Rectal smooth muscle tissue (tissue), 1 donor: Measurements from ENCODE around the gene SIL1.

Experiments used
- H3K27ac ChIP-seq: one replicate; pipeline ENCODE4 v1.7.0; 2013; ENCODE audit warnings: low read depth, low read length, inconsistent platforms
- H3K27me3 ChIP-seq: one replicate; pipeline ENCODE4 v1.7.0; 2013; ENCODE audit warnings: low read length; ENCODE audit not compliant: control insufficient read depth, insufficient read depth
- H3K36me3 ChIP-seq: one replicate; pipeline ENCODE4 v1.7.0; 2013; ENCODE audit warnings: low read length; ENCODE audit not compliant: control insufficient read depth, insufficient read depth
- H3K4me1 ChIP-seq: one replicate; pipeline ENCODE4 v1.7.0; 2013; ENCODE audit warnings: low read length; ENCODE audit not compliant: control insufficient read depth, insufficient read depth
- H3K4me3 ChIP-seq: one replicate; pipeline ENCODE4 v1.7.0; 2013; ENCODE audit warnings: low read length
- H3K9ac ChIP-seq: one replicate; pipeline ENCODE4 v1.7.0; 2013; ENCODE audit warnings: low read length

The SIL1 gene

GRCh38 chr5:139164020-139164419 is 34.1 kb downstream of the SIL1 start:
- H3K27me3 ChIP-seq = no peaks in the 10 kb centered on the region
- no peaks in the 10 kb centered on the region for H3K4me1 ChIP-seq
- H3K27ac ChIP-seq = no peak overlapping the region
- no peak overlapping the region for H3K4me3 ChIP-seq
- H3K9ac ChIP-seq = no peak overlapping the region
- H3K36me3 ChIP-seq = no peaks in the 10 kb centered on the region

GRCh38 chr5:139162448-139162847 is 35.7 kb downstream of the SIL1 start:
- Histone ChIP-seq H3K4me3 (no peak overlapping the region), H3K36me3 (no peaks in the 10 kb centered on the region), H3K27ac (no peak overlapping the region), H3K4me1 (no peaks in the 10 kb centered on the region), H3K27me3 (no peaks in the 10 kb centered on the region), H3K9ac (no peak overlapping the region)

GRCh38 chr5:139158791-139159190 is 39.4 kb downstream of the SIL1 start:
- H3K9ac ChIP-seq = no peak overlapping the region
- H3K27me3 ChIP-seq = no peaks in the 10 kb centered on the region
- H3K27ac ChIP-seq = no peak overlapping the region
- H3K4me1 ChIP-seq = no peaks in the 10 kb centered on the region
- no peak overlapping the region for H3K4me3 ChIP-seq
- H3K36me3 ChIP-seq = no peaks in the 10 kb centered on the region

GRCh38 chr5:139157556-139157955 is 40.6 kb downstream of the SIL1 start:
- Histone ChIP-seq H3K27me3 (no peaks in the 10 kb centered on the region), H3K9ac (no peak overlapping the region), H3K27ac (no peak overlapping the region), H3K4me1 (no peaks in the 10 kb centered on the region), H3K36me3 (no peaks in the 10 kb centered on the region), H3K4me3 (no peak overlapping the region)

GRCh38 chr5:139156814-139157213 is 41.4 kb downstream of the SIL1 start:
- no peak overlapping the region for H3K27ac ChIP-seq
- H3K36me3 ChIP-seq = no peaks in the 10 kb centered on the region
- no peak overlapping the region for H3K9ac ChIP-seq
- H3K27me3 ChIP-seq = no peaks in the 10 kb centered on the region
- H3K4me1 ChIP-seq = no peaks in the 10 kb centered on the region
- no peak overlapping the region for H3K4me3 ChIP-seq

GRCh38 chr5:139155333-139155732 is 42.8 kb downstream of the SIL1 start:
- no peak overlapping the region for H3K9ac ChIP-seq
- H3K4me1 ChIP-seq = no peaks in the 10 kb centered on the region
- no peak overlapping the region for H3K27ac ChIP-seq
- H3K27me3 ChIP-seq = no peaks in the 10 kb centered on the region
- H3K4me3 ChIP-seq = no peak overlapping the region
- no peaks in the 10 kb centered on the region for H3K36me3 ChIP-seq

GRCh38 chr5:139151902-139152301 is 46.3 kb downstream of the SIL1 start:
- no peaks in the 10 kb centered on the region for H3K36me3 ChIP-seq
- H3K9ac ChIP-seq = no peak overlapping the region
- no peak overlapping the region for H3K4me3 ChIP-seq
- H3K27me3 ChIP-seq = no peaks in the 10 kb centered on the region
- no peak overlapping the region for H3K27ac ChIP-seq
- peaks cover 31% of the 10 kb centered on the region for H3K4me1 ChIP-seq

GRCh38 chr5:139150367-139150999 is 47.7 kb downstream of the SIL1 start:
- H3K27ac ChIP-seq = no peak overlapping the region

GRCh38 chr5:139149477-139150199 is 48.5 kb downstream of the SIL1 start:
- no peak overlapping the region for H3K9ac ChIP-seq
- H3K36me3 ChIP-seq = no peaks in the 10 kb centered on the region
- H3K27ac ChIP-seq = no peak overlapping the region
- H3K4me1 ChIP-seq = peaks cover 32% of the 10 kb centered on the region
- H3K27me3 ChIP-seq = no peaks in the 10 kb centered on the region
- no peak overlapping the region for H3K4me3 ChIP-seq

More at GRCh38 chr5:139150367-139150999, 47.7 kb downstream of the SIL1 start:
- H3K4me3 ChIP-seq = no peak overlapping the region
- H3K27me3 ChIP-seq = no peaks in the 10 kb centered on the region
- H3K4me1 ChIP-seq = peaks cover 32% of the 10 kb centered on the region
- no peak overlapping the region for H3K9ac ChIP-seq
- H3K36me3 ChIP-seq = no peaks in the 10 kb centered on the region

GRCh38 chr5:139148986-139149385 is 49.2 kb downstream of the SIL1 start:
- Histone ChIP-seq H3K27ac (no peak overlapping the region), H3K36me3 (no peaks in the 10 kb centered on the region), H3K27me3 (no peaks in the 10 kb centered on the region), H3K9ac (no peak overlapping the region), H3K4me1 (peaks cover 32% of the 10 kb centered on the region), H3K4me3 (no peak overlapping the region)

GRCh38 chr5:139148306-139148705 is 49.9 kb downstream of the SIL1 start:
- Histone ChIP-seq H3K9ac (no peak overlapping the region), H3K36me3 (no peaks in the 10 kb centered on the region), H3K4me1 (peaks cover 32% of the 10 kb centered on the region), H3K27ac (no peak overlapping the region), H3K4me3 (no peak overlapping the region), H3K27me3 (no peaks in the 10 kb centered on the region)

- Histone ChIP-seq H3K4me1 (peaks cover 32% of the 10 kb centered on the region), H3K27me3 (no peaks in the 10 kb centered on the region), H3K27ac (peak overlapping the region; percentile 56), H3K4me3 (peak overlapping the region; percentile 5), H3K36me3 (no peaks in the 10 kb centered on the region), H3K9ac (no peak overlapping the region)
These were observed 50.6 kb downstream of the SIL1 start for GRCh38 chr5:139147483-139148087.
